SU-DHL-6 (cell line): ENCODE measurements around the gene CREB1.

ENCODE experiments used
- EZH2phosphoT487 ChIP-seq: fragments of 200-600 bp; sonication (generic), shearing (Covaris generic); conservative IDR thresholded peaks from 2 replicates; pipeline ENCODE4 v1.6.1; 2018; ENCODE audit warnings: mild to moderate bottlenecking, antibody characterized with exemption, low read length, moderate library complexity, mixed read lengths
- TF ChIP-seq, protein P1 (sequence below): fragments of 200-600 bp; sonication (generic); IDR thresholded peaks from one replicate; pipeline ENCODE4 v1.5.1; 2017; ENCODE audit warnings: antibody characterized with exemption, mild to moderate bottlenecking, low read length, moderate library complexity; ENCODE audit not compliant: insufficient read depth, poor library complexity, severe bottlenecking

DNA sequence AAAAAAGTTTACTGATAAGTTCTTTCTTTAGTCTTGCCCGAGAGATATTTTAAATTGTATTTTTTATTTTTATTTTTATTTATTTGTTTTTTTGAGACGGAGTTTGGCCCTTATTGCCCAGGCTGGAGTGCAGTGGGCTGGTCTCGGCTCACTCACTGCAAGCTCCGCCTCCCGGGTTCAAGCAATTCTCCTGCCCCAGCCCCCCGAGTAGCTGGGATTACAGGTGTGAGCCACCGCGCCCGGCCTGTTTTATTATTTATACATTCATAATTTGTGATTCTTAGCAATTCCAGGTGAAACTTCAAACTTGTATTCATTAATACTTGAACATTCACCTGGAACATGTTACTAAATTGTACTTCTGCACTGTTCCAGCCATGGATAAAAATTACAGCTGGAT, 2.9 kb downstream of the CREB1 start:
- TF ChIP-seq, protein P1, sequence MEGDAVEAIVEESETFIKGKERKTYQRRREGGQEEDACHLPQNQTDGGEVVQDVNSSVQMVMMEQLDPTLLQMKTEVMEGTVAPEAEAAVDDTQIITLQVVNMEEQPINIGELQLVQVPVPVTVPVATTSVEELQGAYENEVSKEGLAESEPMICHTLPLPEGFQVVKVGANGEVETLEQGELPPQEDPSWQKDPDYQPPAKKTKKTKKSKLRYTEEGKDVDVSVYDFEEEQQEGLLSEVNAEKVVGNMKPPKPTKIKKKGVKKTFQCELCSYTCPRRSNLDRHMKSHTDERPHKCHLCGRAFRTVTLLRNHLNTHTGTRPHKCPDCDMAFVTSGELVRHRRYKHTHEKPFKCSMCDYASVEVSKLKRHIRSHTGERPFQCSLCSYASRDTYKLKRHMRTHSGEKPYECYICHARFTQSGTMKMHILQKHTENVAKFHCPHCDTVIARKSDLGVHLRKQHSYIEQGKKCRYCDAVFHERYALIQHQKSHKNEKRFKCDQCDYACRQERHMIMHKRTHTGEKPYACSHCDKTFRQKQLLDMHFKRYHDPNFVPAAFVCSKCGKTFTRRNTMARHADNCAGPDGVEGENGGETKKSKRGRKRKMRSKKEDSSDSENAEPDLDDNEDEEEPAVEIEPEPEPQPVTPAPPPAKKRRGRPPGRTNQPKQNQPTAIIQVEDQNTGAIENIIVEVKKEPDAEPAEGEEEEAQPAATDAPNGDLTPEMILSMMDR, result no peak
- TF ChIP-seq EZH2phosphoT487, result no peak
